ENCODE results near the gene VSIG2. TPM values are rescaled to one million over a fixed set of nuclear protein-coding genes. Genes with fewer than 3 reads are reported as not detected.

VSIG2 gene
- total and polyA plus RNA-seq, 2 of the 4 experiments (the other 2 are of a cell fraction): not detected

GRCh38 chr11:124728134-124728533 lies 23.9 kb downstream of the VSIG2 start:
- Histone ChIP-seq H2BK15ac (ENCODE audit: low read depth, low read length) (no peak overlapping the region), H3K9ac (ENCODE audit: low read depth, low read length) (no peak overlapping the region), H4K91ac (ENCODE audit: insufficient read depth, low read depth, low read length) (no peak overlapping the region), H3K14ac (replicated peaks; ENCODE audit: low read depth, low read length) (no peak overlapping the region), H2BK120ac (ENCODE audit: low read depth, low read length) (no peak overlapping the region), H4K8ac (ENCODE audit: low read depth in 2 of 2, low read length in 2 of 2) (no peak overlapping the region), H2AK5ac (ENCODE audit: low read depth, low read length) (no peak overlapping the region), H2BK5ac (ENCODE audit: low read depth, low read length, poor library complexity, severe bottlenecking) (no peak overlapping the region), H4K5ac (ENCODE audit: low read depth, low read length) (no peak overlapping the region), H3K79me1 (ENCODE audit: low read depth in 1 of 2, low read length in 2 of 2) (no peaks in the 10 kb centered on the region), H3K27ac (ENCODE audit: insufficient read depth, low read length) (no peak overlapping the region), H3K36me3 (ENCODE audit: control insufficient read depth, insufficient read depth, low read length) (no peaks in the 10 kb centered on the region), H3K18ac (ENCODE audit: low read depth, low read length) (no peak overlapping the region), H2AK9ac (replicated peaks; ENCODE audit: low read depth, low read length, poor library complexity) (no peak overlapping the region), H3K4me1 (ENCODE audit: control insufficient read depth, insufficient read depth, low read length) (peaks cover 5% of the 10 kb centered on the region), H3K27me3 (ENCODE audit: control insufficient read depth, insufficient read depth, low read length) (peaks cover 8% of the 10 kb centered on the region; the same call in 1 of the 2 replicates), H2BK20ac (ENCODE audit: low read depth, low read length) (no peak overlapping the region), H3K56ac (ENCODE audit: extremely low read depth, insufficient read depth, low read length) (no peak overlapping the region), H3K9me1 (ENCODE audit: insufficient read depth, low read length) (peaks cover 12% of the 10 kb centered on the region), H3K4ac (ENCODE audit: low read depth, low read length) (no peak overlapping the region), H2AFZ (replicated peaks; ENCODE audit: low read length, poor library complexity) (no peak overlapping the region), H3K23ac (ENCODE audit: low read depth, low read length) (no peak overlapping the region), H3K9me3 (ENCODE audit: control insufficient read depth, insufficient read depth, low read length) (no peaks in the 10 kb centered on the region), H3K4me2 (ENCODE audit: low read depth, low read length) (no peak overlapping the region), H4K20me1 (ENCODE audit: insufficient read depth, low read length) (no peaks in the 10 kb centered on the region), H3K4me3 (ENCODE audit: insufficient read depth, low read depth, low read length) (no peak overlapping the region)
- intact Hi-C loops (cut with micrococcal nuclease): no loop called here
- no TSS peak for BruUV-seq (replicated peaks)
- DNase-seq (no peak), ATAC-seq (ENCODE audit: low read depth) (0 out of 2 replicates have a peak, but pooled peaks have one; percentile 14)
- POLR2A ChIA-PET (ENCODE audit: unreplicated experiment): no interaction called here
- CTCF ChIA-PET: no interaction called here
- WGBS, 2 experiments (ENCODE audit: extremely low coverage in 2 of 2, insufficient read length in 1 of 2): no CpG with 5 or more reads among the region's 2 CpGs
- in situ Hi-C loops (cut with MboI; ENCODE audit: low sequenced_read_pairs): no loop called here
- dilution Hi-C loops (cut with HindIII; ENCODE audit: low sequenced_read_pairs, unreplicated experiment): no loop called here
- no peak for TF ChIP-seq NFE2L2 (IDR thresholded peaks at IDR 0.05; ENCODE audit: low read depth, low read length)
- TF ChIP-seq POLR2A (IDR thresholded peaks at IDR 0.05; ENCODE audit: low read depth, low read length): no peak
- no peak for TF ChIP-seq MXI1 (IDR thresholded peaks at IDR 0.05; ENCODE audit: borderline replicate concordance, low read depth, low read length)
- no peak for TF ChIP-seq RAD21 (IDR thresholded peaks at IDR 0.05; ENCODE audit: low read length)
- TF ChIP-seq SMC3 (IDR thresholded peaks at IDR 0.05; ENCODE audit: low read depth, low read length): no peak
- TF ChIP-seq CEBPB (IDR thresholded peaks at IDR 0.05; ENCODE audit: low read depth, low read length): no peak
- TF ChIP-seq RCOR1 (IDR thresholded peaks at IDR 0.05; ENCODE audit: insufficient replicate concordance, low read length): no peak
- no peak for TF ChIP-seq CTCF (conservative IDR thresholded peaks at IDR 0.05; ENCODE audit: low read depth, low read length)
- TF ChIP-seq FOS (IDR thresholded peaks at IDR 0.05; ENCODE audit: low read depth, low read length): no peak
- TF ChIP-seq BHLHE40 (IDR thresholded peaks at IDR 0.05; ENCODE audit: low read depth, low read length): no peak
- TF ChIP-seq MAFK (IDR thresholded peaks at IDR 0.05; ENCODE audit: low read depth, low read length): no peak
- TF ChIP-seq USF2 (IDR thresholded peaks at IDR 0.05; ENCODE audit: low read depth, low read length): no peak
- no peak for TF ChIP-seq RFX5 (IDR thresholded peaks at IDR 0.05; ENCODE audit: low read depth, low read length)
- no peak for TF ChIP-seq CHD1 (IDR thresholded peaks at IDR 0.05; ENCODE audit: low read depth, low read length)

Measured in IMR-90 (cell line).